Amygdala (tissue), 56 donors: ENCODE measurements around the gene OXER1.
"Not testable (repeated sequence)": the region's sequence is repeated elsewhere in the genome, so short reads cannot be mapped to it uniquely, and the experiment has no call there.

Source experiments
- DNase-seq, 56 donors: peaks; one replicate each; lab custom pipeline; 2025; lab: John Stamatoyannopoulos, UW

OXER1 gene

DNA sequence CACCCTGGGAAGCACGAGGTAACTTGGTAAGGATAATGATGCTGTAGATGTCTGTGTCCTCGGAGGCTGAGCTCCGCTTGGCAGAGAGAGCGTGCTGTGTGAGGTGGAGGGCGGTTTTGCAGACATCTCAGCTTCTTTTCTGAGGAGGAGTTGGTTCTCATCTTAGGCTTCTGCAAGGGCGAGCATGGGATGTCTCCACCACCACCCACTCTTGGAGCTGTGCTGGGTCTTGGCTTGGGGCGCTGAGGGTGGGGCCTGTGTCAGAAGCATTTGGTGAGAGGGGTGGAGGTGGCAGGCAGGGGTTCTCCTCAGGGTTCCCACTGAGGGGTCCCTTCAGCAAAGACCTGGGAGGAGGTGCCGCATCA, 9.2 kb downstream of the OXER1 start:
- DNase-seq: peak in 6 of 56 donors; percentile 26 to 65 (median 43)

DNA sequence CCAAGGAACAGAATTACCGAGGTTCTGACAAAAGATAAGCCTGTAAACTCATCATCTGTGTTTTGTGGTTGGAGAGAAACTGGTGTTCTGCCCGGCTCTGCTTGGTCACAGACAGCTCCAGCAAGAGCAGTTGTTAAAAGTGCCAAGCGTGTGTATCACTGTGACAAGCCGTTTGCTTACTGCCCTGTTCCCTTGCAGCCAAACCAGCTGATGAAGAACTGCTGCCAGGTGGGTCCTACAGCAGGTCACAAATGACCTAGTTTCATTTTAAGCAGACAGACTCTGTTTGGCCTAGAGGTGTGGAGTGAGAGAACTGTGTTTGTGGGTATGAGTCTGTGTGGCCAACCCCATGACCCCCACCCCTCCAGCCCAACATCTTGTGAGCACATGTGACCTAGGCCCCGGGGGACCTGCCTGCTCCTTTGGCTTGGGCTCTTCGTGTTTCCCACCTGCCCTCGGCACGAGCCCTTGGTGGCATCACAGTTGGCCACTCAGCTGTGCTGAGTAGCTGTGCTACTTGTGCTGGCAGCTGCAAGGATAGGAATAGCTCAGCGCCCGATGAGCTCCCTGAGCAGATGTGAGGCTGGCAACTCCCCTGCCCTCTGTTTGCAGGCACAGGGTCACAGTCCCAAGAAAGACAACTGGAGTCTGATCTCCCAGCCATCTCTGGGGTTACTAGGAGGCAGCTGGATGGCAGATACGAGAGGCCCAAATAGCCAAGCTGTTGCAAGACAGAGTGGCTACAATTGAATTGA, 9.7 kb downstream of the OXER1 start:
- peak in 22 of 56 donors; percentile 25 to 73 (median 44) for DNase-seq

DNA sequence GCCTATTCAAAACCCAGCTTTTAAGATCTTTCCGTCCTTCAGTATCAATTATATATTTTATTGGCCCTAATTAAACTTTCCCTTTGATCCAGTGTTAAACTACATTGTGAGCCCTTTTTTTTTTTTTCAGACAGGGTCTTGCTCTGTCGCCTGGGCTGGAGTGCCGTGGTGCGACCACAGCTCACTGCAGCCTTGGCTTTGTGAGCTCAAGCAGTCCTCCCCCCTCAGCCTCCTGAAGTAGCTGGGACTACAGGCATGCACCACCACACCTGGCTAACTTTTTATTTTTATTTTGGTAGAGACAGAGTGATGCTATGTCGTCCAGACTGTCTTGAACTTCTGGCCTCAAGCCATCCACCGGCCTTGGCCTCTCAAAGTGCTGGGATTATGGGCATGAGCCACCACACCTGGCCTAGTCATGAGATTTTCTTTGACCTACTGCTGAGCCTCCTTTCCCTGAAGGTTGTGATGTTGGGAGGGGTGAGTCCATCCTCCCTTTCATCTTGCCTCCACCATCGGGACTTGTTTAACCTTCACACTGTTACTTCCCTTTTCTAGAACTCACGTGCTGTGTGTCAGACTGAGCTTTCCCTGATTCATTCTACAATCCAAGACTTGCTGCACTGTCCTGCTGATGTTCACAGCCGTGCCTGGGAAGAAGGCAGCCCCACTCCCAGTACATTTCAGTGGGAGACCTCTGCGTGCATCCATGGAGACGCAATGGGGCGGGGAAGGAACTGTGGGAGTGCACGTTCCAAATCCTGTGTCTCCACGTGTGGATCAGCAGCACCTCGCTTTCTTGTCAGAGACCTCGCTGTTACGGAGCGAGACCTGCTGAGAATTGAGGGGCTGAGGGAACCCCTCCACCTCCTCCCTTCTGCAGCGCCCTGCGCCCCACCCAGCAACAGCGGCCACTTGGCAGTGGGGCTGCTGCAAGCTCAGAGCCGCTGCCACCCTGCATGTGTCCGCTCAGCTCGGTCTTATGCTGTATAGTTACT, 10.8 kb downstream of the OXER1 start:
- peak in 5 of 56 donors; percentile 20 to 44 (median 23) for DNase-seq

DNA sequence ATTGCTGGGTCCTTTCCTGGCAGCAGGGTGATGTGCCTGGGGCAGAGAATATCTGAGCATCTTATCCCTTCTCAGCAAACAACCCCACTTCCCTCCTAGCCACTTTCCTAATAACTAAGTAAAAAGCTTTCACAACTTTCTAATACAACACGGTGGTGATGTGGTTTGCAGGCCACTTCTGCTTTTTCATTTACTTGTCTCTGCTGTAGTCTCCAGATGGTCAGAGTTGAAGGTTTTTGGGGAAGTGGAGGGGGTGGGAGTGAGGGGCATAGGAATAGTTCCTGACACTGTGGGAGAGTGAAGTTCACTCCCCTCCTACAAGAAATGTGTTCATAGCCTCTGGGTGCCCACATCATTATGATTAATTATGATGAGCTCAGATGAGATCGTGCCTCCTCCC, 11.6 kb downstream of the OXER1 start:
- peak in 6 of 56 donors; percentile 19 to 60 (median 38) for DNase-seq

DNA sequence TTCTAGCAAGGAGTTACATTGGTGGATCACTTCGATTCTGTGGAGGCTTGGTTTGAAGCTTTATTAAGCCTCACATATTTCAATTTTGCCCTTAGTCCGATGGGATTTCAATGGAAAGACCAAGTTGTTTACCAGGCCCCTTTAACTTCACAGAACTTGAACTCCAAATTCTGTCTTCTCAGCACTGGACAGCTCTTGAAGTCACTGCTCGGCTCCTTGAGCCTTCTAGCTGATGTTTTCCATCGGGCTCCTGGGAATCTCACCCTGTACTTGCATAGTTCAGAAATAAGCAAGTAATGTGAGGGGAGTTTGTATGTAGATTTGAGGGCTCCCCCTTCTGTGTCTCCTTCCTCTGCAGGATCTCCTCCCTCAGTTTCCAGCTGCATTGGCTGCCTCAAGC, 15.1 kb downstream of the OXER1 start:
- DNase-seq: no peak

DNA sequence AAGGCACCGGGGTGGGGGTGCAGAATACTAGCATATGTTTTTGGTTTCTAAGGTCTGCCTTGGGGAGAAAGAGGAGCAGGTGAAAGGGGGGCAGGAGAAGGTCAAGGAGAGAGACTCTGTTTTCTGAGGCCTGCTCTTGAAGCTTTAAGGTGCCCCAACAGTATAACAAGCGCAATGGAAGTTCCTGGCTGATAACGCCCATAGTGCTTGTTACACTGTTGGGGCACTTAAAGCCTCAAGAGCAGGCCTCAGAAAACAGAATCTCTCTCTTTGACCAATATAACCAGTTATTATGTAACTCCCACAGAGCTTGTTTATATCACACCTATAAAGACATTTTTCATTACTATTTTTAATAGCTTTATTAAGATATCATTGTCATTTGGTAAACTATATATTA, 16.5 kb downstream of the OXER1 start:
- DNase-seq: no peak

DNA sequence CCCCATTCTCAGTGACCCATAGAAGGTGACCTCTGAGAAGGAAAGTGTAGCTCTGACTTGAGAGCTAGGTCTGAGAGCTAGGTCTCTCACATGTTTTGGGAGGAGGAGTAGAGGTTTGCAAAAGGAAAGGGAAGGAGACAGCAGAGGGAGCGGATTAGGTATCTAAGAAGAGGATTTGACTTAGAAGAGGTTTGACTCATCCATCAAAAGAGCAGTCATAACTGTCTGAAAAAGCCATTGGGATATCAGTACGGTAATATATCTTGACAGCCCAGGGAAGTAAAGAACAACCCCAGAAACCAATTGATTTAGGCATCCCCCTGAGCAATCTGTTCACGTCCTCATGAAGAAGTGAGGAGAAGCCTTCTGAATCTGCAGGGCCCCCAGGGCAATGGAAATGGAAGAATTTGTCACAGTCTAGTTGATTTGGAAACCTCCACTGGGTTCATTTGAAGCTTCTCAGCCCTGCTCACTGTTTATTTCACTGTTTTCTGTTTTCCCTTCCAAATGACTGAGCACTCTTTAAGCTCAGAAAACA, 19.3 kb downstream of the OXER1 start:
- DNase-seq: no peak

DNA sequence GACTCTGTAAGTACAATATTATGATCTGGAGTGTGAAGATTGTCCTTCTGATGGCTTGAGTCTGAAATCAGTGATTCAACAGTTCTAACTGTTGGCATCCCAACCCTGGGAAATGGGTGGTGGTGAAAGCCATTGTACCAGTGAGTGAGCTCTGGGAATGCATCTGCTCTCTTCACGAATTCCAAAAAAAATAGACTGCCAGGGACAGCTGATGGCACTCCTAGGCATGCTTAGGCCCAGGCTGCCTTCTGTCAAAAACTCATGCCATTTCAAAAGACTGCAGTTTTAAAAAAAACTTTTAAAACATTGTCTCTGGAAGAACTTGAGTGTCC, 20.3 kb downstream of the OXER1 start:
- DNase-seq: no peak

DNA sequence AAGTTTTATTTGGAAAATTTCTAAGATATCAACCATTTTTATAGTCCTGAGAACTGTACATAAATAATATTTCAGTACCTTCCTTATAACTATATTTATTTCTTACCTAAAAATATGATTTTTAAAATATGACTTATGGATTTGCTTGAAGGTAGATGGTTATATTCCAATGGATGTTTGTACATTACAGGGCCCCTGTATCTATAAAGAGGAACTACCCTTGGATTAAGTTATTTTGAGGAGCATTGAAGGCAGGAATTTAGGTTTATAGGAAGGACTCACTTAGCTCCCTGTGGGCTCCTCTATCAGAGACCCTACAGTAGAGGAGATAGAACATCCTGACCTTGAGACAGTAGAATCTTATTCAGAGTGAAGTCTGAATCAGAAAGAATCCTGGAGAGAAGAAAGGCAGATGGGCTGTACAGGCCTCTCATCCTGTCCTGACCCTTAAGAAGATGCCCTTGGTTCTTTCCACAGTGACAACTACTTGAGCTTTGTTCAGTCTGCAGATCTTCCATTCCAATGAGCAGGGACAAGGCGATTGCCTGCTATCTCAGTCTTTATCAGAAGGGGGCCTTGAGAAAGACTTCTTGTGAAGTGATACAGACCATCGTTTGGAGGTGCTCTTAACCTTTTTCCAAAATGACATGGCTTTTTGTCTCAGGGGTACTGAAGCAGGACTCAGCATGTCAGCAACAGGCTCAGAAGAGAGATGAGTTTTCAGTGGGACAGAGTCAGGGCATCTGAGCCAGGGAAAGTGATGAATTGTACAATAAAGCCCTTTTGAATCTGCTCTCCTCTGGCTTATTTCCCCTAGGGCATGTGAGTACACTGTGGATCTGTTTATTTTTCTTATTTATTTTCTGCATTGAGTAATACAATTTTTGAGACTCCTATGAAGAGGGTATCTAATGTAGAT, 20.9 kb downstream of the OXER1 start:
- DNase-seq: no peak

DNA sequence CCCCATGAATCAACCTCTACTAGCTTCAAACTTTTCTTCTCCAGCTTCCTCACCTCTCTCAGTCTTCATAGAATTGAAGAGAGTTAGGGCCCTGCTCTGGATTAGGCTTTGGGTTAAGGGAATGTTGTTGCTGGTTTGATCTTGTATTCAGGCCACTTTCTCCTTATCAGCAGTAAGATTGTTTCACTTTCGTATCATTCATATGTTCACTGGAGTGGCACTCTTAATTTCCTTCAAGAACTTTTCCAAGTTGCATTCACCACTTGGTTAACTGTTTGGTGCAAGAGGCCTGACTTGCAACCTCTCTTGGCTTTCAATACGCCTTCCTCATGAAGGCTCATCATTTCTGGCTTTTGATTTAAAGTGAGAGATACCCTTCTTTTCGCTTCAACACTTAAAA, 22.8 kb downstream of the OXER1 start:
- DNase-seq: no peak

DNA sequence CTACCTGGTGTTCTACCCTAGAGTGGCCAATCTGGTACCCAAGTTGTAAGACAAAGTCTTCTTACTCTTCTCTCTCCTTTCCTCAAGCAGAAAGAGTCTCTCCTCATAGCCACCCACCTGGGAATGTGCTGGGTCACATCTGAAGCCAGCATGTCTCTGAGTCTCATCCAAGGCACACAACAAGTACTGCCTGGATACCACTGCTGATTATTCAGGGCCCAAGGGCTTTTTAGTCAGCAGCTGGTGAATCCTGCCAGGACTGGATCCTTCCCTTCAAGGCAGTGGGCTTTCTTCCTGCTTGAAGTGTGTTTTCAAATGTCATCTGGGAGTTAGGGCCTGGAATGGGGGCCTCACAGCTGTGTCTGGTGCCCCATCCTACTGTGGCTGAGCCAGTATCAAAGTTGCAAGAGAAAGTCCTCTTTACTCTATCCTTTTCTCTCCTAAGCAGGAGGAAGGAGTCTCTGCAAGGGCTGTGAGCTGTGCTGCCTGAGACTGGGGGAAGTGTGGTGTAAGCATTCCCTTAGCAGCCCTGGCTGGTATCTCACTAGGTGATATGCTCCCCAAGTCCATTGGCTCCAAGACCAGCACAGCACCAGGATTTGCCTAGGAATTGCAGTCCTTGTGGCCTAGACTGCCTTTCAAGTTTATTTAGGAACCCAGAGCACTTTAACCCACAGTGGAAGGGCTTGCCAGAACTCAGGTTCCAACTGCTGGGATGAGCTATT, 27.2 kb downstream of the OXER1 start:
- no peak for DNase-seq

DNA sequence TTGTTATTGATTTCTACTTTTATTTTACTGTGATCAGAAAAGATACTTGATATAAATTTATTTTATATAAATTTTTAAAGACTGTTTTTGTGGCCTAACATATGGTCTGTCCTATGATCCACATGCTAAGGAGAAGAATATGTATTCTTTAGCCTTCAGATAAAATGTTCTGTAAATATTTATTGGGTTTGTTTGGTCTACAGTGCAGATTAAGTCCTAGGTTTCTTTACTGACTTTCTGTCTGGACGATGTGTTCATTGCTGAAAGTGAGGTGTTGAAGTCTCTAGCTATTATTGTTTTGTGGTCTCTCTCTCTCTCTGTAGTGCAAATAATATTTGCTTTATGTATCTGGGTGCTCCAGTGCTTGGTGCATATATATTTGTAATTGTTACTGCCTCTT, 30.1 kb downstream of the OXER1 start:
- DNase-seq: no peak

DNA sequence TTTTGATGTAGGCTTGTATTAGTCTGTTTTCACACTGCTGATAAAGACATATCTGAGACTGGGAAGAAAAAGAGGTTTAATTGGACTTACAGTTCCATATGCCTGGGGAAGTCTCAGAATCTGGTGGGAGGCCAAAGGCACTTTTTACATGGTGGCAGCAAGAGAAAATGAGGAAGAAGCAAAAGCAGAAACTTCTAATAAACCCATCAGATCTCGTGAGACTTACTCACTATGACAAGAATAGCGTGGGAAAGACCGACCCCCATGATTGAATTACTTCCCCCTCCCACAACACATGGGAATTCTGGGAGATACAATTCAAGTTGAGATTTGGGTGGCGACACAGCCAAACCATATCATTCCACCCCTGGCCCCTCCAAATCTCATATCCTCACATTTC, 32.6 kb downstream of the OXER1 start:
- not testable (repeated sequence) for DNase-seq

DNA sequence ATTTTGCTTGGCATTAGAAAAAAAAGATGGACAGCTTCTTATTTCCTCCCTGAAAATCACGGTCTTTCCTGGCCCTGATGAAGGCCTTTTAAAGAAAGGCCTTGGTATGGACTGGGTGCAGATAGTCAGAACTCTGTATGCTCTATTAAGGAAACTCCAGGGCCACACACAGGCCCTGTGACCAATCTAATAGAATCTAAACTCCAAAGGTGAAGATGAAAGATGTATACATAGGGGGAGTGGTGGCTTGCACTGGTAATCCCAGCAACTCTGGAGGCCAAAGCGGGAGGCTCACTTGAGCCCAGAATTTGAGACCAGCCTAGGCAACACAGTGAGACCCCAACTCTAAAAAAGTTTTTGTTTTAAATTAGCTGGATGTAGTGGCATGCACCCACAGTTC, 37.3 kb downstream of the OXER1 start:
- no peak for DNase-seq

DNA sequence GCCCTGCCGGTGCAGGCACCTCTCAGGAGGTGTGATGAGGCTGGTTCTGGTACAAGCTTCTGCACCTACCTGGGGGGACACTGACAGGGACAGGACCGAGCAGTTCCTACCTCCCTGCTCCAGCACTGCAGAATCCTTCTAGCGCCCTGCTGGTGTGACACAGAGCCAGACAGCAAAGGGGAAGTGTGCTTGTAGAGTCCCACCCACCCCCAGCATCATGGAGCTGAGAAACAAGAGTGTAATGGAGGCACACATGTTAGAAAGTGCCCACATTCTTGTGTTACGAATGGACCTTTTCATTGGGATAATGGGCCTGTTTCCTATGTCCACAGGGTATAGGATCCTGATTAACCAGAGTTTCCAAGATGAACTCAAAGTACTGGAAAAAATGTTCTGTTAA, 38.3 kb downstream of the OXER1 start:
- DNase-seq: peak in 2 of 56 donors; percentile 3 to 4

DNA sequence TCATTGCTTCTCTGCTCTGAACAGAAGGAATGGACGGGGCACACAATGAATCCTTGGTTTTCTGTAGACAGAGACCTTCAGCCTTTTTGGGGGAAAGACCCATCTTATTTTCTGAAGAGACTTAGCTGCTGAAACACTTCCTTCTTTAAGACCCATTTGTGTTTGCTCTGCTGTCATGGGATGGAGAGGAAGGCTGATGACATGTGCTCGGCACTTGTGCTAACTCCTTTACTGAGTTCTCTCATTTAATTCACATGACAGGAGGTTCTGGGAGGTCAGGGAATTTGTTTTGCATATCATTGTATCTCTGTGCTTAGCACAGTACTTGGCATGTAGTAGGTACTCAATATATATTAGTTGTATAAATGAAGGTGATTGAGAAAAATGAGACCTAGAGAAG, 39.0 kb downstream of the OXER1 start:
- DNase-seq: no peak

DNA sequence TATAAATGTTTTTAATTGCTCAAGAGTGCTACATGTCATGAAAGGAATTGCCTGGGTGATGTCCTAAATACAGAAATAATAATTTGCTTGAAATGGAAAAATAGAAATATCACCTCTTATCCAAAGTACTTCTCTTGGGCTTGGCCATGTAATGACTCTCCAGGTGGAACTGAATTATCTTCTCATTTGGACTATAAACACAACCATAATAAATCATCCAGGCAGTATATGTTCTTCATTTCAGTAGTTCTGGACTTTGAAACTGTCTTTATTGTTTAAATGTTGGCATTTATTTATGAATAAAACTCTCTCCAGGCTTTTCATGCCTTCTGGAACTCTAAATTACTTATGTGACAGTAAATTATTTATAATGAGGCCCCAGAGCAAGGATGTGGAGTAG, 40.5 kb downstream of the OXER1 start:
- DNase-seq: no peak

DNA sequence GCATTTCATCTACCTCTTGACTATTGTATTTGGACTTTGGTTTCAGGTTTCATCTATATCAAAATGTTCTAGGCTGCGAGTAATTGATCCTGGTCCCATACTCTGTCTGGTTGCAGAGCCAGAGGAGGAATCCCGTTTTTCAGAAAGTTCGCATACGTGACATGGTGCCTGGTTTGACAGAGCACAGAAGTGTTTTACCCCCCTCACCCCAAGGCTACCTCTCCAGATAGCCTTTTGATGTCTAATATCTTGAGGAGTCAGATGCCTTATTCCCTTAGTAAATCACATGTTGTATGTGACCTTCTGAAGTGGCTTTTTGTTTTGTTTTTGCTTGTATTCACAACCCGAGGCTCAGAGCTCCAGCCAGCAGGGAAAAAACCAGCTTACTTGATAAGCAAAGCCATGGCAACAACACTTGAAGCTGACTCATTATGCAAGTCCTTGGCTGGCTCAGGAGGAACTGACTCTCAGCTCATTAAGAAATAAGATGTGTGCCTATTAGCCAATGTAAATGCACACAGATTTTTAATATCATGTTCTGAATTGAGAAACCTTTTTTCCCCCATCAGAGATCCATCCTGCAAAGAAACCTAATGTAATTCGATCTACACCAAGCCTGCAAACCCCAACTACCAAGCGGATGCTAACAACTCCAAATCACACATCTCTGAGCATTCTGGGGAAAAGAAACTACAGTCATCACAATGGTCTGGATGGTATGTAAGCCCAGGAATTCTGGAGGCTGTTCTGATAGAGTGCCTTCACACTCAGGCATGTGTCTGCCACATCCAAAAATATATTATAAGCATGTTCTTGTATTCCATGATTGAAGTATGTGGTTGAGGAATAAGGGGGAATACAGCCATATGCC, 41.4 kb downstream of the OXER1 start:
- peak in 27 of 56 donors; percentile 2 to 69 (median 20) for DNase-seq

DNA sequence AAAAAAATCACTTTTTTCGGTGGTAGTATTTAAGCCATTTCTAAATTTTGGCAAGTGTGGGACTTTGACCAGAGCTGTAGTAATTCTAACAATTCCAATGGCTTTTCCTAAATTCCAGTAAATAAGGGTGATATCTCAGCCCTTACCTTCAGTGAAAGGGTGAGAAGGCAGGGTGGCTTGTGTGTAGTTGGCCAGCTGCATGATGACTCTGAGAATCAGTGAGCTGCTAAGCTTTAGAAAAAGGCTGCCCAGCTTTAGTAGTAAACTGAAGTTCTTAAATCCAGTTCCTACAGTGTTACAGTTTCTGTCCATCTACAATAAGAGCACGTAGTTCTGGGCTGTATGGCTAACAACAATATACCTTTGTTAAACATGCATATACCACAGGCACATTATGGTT, 42.0 kb downstream of the OXER1 start:
- DNase-seq: no peak
